ENCODE measurements around the gene MT1A.

DNA sequence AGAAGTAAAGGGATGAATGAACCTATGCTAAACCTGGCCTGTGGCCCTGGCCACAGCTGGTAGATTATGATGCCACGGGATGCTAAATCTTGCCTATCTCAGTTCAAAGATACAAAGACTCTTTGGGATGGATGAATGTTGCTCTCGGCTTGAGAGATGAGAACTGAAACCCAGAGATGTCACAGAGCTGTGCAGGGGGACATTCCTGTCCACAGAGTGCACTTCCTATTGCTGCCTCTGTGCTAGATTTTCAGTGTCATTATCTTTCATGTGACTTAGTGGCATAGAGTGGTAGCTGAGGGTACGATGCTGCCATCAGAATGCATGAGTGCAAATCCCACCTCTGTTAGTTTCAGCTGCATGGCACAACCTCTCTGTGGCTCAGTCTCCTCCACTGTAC, 8.3 kb upstream of the MT1A start:
- TF ChIP-seq CTCF (conservative IDR thresholded peaks at IDR 0.05) (no peak), ZFX (IDR thresholded peaks at IDR 0.05) (no peak)
